GM10847 (cell line): ENCODE data around the gene SYT17.

Experiments
- POLR2A ChIP-seq: IDR thresholded peaks from 2 replicates; pipeline ENCODE4 v1.6.1; 2011; ENCODE audit not compliant: insufficient read length; ENCODE audit errors: extremely low read depth

The SYT17 gene

GRCh38 chr16:19314718-19315425, 146.8 kb downstream of the SYT17 start:
- no peak for TF ChIP-seq POLR2A

- no peak for TF ChIP-seq POLR2A
Measured at GRCh38 chr16:19315889-19316433, 147.9 kb downstream of the SYT17 start.

GRCh38 chr16:19316846-19317245, 148.8 kb downstream of the SYT17 start:
- no peak for TF ChIP-seq POLR2A
